ENCODE data around the gene CCDC141.

DNA sequence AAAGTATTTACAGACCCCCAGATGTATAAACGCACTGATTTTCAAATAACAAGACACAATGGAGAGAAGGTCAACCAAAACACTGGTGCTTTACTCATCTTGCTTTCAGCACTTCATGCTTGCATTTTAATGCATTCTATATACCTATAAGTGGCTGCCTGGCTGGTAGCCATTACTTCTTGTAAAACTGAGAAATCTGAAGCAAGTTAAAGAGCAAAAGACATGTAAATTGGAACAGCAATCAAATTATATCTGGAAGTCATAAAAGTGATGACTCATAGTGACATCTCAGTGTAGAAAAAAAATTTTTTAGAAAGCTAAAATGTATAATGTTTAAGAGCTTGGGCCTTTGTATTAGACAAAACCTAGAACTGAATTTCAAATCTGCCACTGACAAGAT is 106.2 kb downstream of the CCDC141 start:
- TF ChIP-seq, protein P1, sequence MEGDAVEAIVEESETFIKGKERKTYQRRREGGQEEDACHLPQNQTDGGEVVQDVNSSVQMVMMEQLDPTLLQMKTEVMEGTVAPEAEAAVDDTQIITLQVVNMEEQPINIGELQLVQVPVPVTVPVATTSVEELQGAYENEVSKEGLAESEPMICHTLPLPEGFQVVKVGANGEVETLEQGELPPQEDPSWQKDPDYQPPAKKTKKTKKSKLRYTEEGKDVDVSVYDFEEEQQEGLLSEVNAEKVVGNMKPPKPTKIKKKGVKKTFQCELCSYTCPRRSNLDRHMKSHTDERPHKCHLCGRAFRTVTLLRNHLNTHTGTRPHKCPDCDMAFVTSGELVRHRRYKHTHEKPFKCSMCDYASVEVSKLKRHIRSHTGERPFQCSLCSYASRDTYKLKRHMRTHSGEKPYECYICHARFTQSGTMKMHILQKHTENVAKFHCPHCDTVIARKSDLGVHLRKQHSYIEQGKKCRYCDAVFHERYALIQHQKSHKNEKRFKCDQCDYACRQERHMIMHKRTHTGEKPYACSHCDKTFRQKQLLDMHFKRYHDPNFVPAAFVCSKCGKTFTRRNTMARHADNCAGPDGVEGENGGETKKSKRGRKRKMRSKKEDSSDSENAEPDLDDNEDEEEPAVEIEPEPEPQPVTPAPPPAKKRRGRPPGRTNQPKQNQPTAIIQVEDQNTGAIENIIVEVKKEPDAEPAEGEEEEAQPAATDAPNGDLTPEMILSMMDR (IDR thresholded peaks at IDR 0.05; ENCODE audit: low read depth, low read length, poor library complexity, severe bottlenecking): no peak
- no peak for TF ChIP-seq EZH2phosphoT487 (IDR thresholded peaks at IDR 0.05; ENCODE audit: borderline replicate concordance, low read length)
